Measurements from ENCODE around the gene TP53BP1.

DNA sequence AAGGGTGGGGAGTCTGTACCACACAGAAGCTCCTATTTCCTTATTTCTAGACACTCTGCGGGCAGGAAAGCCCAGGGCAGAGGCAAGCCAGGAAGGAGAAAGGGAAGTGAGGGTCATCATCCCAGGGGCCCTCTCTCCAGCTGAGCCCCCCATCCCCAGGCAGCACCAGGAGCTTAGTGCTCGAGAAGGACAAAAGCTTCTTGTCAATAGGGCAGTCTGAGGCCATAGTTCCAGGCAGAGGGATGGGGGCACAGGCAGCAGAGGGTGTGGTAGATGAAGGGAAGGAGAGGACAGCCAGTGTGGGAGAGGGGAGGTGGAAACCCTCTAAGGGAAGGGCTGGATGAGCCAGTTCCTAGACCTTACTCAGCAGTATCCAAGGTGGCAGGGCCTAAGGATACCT, 27.2 kb upstream of the TP53BP1 start:
- TF ChIP-seq REPIN1 (CRISPR knock-in tag; IDR thresholded peaks at IDR 0.05; ENCODE audit: borderline replicate concordance, low read depth) = no peak
- no peak for TF ChIP-seq POLR2A (IDR thresholded peaks at IDR 0.05; ENCODE audit: insufficient read depth in 1 of 2, low read depth in 2 of 2, low read length in 2 of 2)
- TF ChIP-seq DPF2 (CRISPR knock-in tag; IDR thresholded peaks at IDR 0.05; ENCODE audit: borderline replicate concordance, low read depth) = no peak
- TF ChIP-seq CHD4 (IDR thresholded peaks at IDR 0.05; ENCODE audit: borderline replicate concordance, low read length) = no peak
- TF ChIP-seq TAF1 (CRISPR knock-in tag; IDR thresholded peaks at IDR 0.05) = no peak

All from HepG2 (cell line).